ENCODE measurements around the gene RNF180.

- TF ChIP-seq CTCF (IDR thresholded peaks at IDR 0.05; ENCODE audit: low read depth, low read length) (no peak), EZH2phosphoT487 (IDR thresholded peaks at IDR 0.05; ENCODE audit: low read depth) (no peak)
Observed at GRCh38 chr5:64149857-64150521, 15.7 kb upstream of the RNF180 start.
